H1 (cell line): ENCODE data around the gene RASGRF1. TPM values are rescaled to one million over a fixed set of nuclear protein-coding genes. Genes with fewer than 3 reads are reported as not detected.

Experiments used
- CTCF ChIA-PET: fragments of 300-600 bp; sonication (Branson Sonifier 250); formaldehyde crosslinking; loops from one replicate; lab custom pipeline; 2021; ENCODE audit not compliant: partially characterized antibody; lab: Charles Lee
- POLR2A ChIA-PET: fragments of 300-600 bp; sonication (Branson Sonifier 250); formaldehyde crosslinking; loops from one replicate; lab custom pipeline; 2021; ENCODE audit warnings: inconsistent platforms; ENCODE audit not compliant: partially characterized antibody; lab: Charles Lee
- DNase-seq, 2 experiments: peaks; one replicate each; pipeline versions ENCODE4 v3.0.0 to v3.0.0-alpha.2; 2010 to 2022; ENCODE audit warnings: low spot score in 2 of 2, low read depth in 1 of 2, mixed read lengths in 1 of 2
- FAIRE-seq: peaks from 2 replicates; lab custom pipeline; 2011; peaks lifted over from hg19 to GRCh38; lab: Jason Lieb, UNC
- H2AFZ ChIP-seq: 2 replicates; pipeline ENCODE4 v1.8.1; 2012; ENCODE audit warnings: low read length, inconsistent platforms
- H2AK5ac ChIP-seq: 2 replicates; pipeline ENCODE4 v1.6.1; 2013; ENCODE audit warnings: low read depth, low read length
- H2BK120ac ChIP-seq: replicated peaks from 2 replicates; pipeline ENCODE3; 2013; ENCODE audit warnings: low read depth, low read length, inconsistent platforms
- H2BK12ac ChIP-seq: 2 replicates; pipeline ENCODE4 v1.6.1; 2013; ENCODE audit warnings: low read depth, low read length
- H2BK15ac ChIP-seq: 2 replicates; pipeline ENCODE4 v1.6.1; 2013; ENCODE audit warnings: low read length
- H2BK20ac ChIP-seq: 2 replicates; pipeline ENCODE4 v1.6.1; 2013; ENCODE audit warnings: low read length
- H2BK5ac ChIP-seq: 2 replicates; pipeline ENCODE4 v1.6.1; 2013; ENCODE audit warnings: low read depth, low read length
- H3K14ac ChIP-seq: 2 replicates; pipeline ENCODE4 v1.6.1; 2013; ENCODE audit warnings: inconsistent platforms; ENCODE audit not compliant: insufficient read length
- H3K18ac ChIP-seq: 2 replicates; pipeline ENCODE4 v1.6.1; 2013; ENCODE audit warnings: low read length; ENCODE audit errors: extremely low read depth
- H3K23ac ChIP-seq: 2 replicates; pipeline ENCODE4 v1.6.1; 2013; ENCODE audit warnings: inconsistent platforms; ENCODE audit not compliant: insufficient read length
- H3K23me2 ChIP-seq: 2 replicates; pipeline ENCODE4 v1.6.1; 2013; ENCODE audit warnings: low read depth, low read length
- H3K27ac ChIP-seq: 2 replicates; pipeline ENCODE4 v1.6.1; 2011; ENCODE audit warnings: low read depth, low read length, inconsistent platforms
- H3K27me3 ChIP-seq, 4 experiments: replicated peaks in 1 of 4; 1 replicate in 1 of 4; 2 replicates in 3 of 4; pipeline versions ENCODE4 v1.6.1 to v1.8.1; 2011 to 2013; ENCODE audit warnings: low read length in 3 of 4, mild to moderate bottlenecking in 3 of 4, inconsistent platforms in 2 of 4, mixed read lengths in 2 of 4, moderate library complexity in 1 of 4; ENCODE audit not compliant: control insufficient read depth in 3 of 4, insufficient read depth in 3 of 4; ENCODE audit errors: extremely low read depth in 1 of 4
- H3K36me3 ChIP-seq, 4 experiments: 2 replicates each; pipeline versions ENCODE4 v1.6.1 to v1.8.1; 2011 to 2013; ENCODE audit warnings: mild to moderate bottlenecking in 4 of 4, low read length in 3 of 4, moderate library complexity in 2 of 4, control low read depth in 1 of 4, inconsistent platforms in 1 of 4; ENCODE audit not compliant: insufficient read depth in 4 of 4, control insufficient read depth in 2 of 4
- H3K4ac ChIP-seq: replicated peaks from 2 replicates; pipeline ENCODE3; 2013; ENCODE audit warnings: low read length, low read depth, mixed read lengths, inconsistent platforms; ENCODE audit not compliant: insufficient read length
- H3K4me1 ChIP-seq, 4 experiments: replicated peaks in 1 of 4; 1 replicate in 1 of 4; 2 replicates in 3 of 4; pipeline versions ENCODE4 v1.6.1 to v1.8.1; 2011 to 2013; ENCODE audit warnings: low read length in 3 of 4, inconsistent platforms in 2 of 4, mixed read lengths in 1 of 4; ENCODE audit not compliant: insufficient read depth in 4 of 4, control insufficient read depth in 3 of 4
- H3K4me2 ChIP-seq, 2 experiments: 2 replicates each; pipeline versions ENCODE4 v1.6.1 to v1.8.1; 2011 to 2013; ENCODE audit warnings: low read depth in 2 of 2, low read length in 2 of 2, control low read depth in 1 of 2, inconsistent platforms in 1 of 2, mild to moderate bottlenecking in 1 of 2; ENCODE audit not compliant: insufficient read depth in 1 of 2
- H3K4me3 ChIP-seq, 4 experiments: fragments of 200-600, 300-600 bp in 1 of 4; sonication (generic), shearing (Covaris generic), sonication (Bioruptor Twin) in 1 of 4; 2 replicates each; pipeline versions ENCODE4 v1.5.1 to v1.8.1; 2011 to 2016; ENCODE audit warnings: low read length in 4 of 4, low read depth in 3 of 4, control low read depth in 2 of 4, inconsistent platforms in 2 of 4, mild to moderate bottlenecking in 2 of 4, mixed read lengths in 1 of 4, moderate library complexity in 1 of 4; ENCODE audit not compliant: insufficient read depth in 2 of 4; ENCODE audit errors: extremely low read depth in 1 of 4
- H3K56ac ChIP-seq: replicated peaks from 2 replicates; pipeline ENCODE3; 2013; ENCODE audit warnings: low read depth, mild to moderate bottlenecking, mixed read lengths, low read length, inconsistent platforms; ENCODE audit not compliant: insufficient read length
- H3K79me1 ChIP-seq: 2 replicates; pipeline ENCODE4 v1.6.1; 2013; ENCODE audit warnings: low read depth, low read length, control low read depth
- H3K79me2 ChIP-seq, 2 experiments: 2 replicates each; pipeline versions ENCODE4 v1.6.1 to v1.8.1; 2012 to 2013; ENCODE audit warnings: low read length in 2 of 2, mild to moderate bottlenecking in 2 of 2, inconsistent platforms in 1 of 2; ENCODE audit not compliant: insufficient read depth in 2 of 2, control insufficient read depth in 1 of 2
- H3K9ac ChIP-seq, 4 experiments: replicated peaks in 1 of 4; 1 replicate in 1 of 4; 2 replicates in 3 of 4; pipeline versions ENCODE4 v1.6.1 to v1.8.1; 2011 to 2013; ENCODE audit warnings: low read depth in 3 of 4, low read length in 3 of 4, control low read depth in 2 of 4, mild to moderate bottlenecking in 2 of 4, moderate library complexity in 2 of 4, inconsistent platforms in 1 of 4; ENCODE audit errors: extremely low read depth in 1 of 4
- H3K9me3 ChIP-seq, 2 experiments: 2 replicates each; pipeline versions ENCODE4 v1.6.1 to v1.8.1; 2012 to 2013; ENCODE audit warnings: mild to moderate bottlenecking in 2 of 2, moderate library complexity in 2 of 2, control low read depth in 1 of 2, inconsistent platforms in 1 of 2, low read depth in 1 of 2, low read length in 1 of 2, mixed read lengths in 1 of 2; ENCODE audit not compliant: insufficient read depth in 2 of 2
- H4K20me1 ChIP-seq, 2 experiments: replicated peaks in 1 of 2; 2 replicates each; pipeline versions ENCODE3 to v1.8.1; 2011 to 2013; ENCODE audit warnings: inconsistent platforms in 2 of 2, low read length in 2 of 2, mild to moderate bottlenecking in 1 of 2; ENCODE audit not compliant: insufficient read depth in 2 of 2, control insufficient read depth in 1 of 2
- H4K5ac ChIP-seq: 2 replicates; pipeline ENCODE4 v1.6.1; 2013; ENCODE audit warnings: low read length, low read depth, mixed read lengths, inconsistent platforms; ENCODE audit not compliant: insufficient read length
- H4K8ac ChIP-seq: 2 replicates; pipeline ENCODE4 v1.8.0; 2013; ENCODE audit warnings: mild to moderate bottlenecking, moderate library complexity, low read length, inconsistent platforms; ENCODE audit not compliant: insufficient read depth; ENCODE audit errors: extremely low read depth
- H4K91ac ChIP-seq: replicated peaks from 2 replicates; pipeline ENCODE3; 2013; ENCODE audit warnings: low read length, mixed read lengths, inconsistent platforms; ENCODE audit not compliant: insufficient read length
- ATF2 ChIP-seq: IDR thresholded peaks from 2 replicates; pipeline ENCODE4 v1.6.1; 2012; ENCODE audit warnings: low read length, inconsistent platforms
- BRCA1 ChIP-seq: IDR thresholded peaks from 2 replicates; pipeline ENCODE4 v1.6.1; 2012; ENCODE audit warnings: low read depth, low read length, improper control_type of control experiment
- E2F6 ChIP-seq: IDR thresholded peaks from 2 replicates; pipeline ENCODE4 v1.6.1; 2012; ENCODE audit warnings: inconsistent platforms
- GABPA ChIP-seq: IDR thresholded peaks from 2 replicates; pipeline ENCODE4 v1.6.1; 2011; ENCODE audit warnings: mild to moderate bottlenecking, low read length, moderate library complexity, borderline replicate concordance; ENCODE audit not compliant: insufficient read depth
- HDAC6 ChIP-seq: IDR thresholded peaks from one replicate; pipeline ENCODE4 v1.7.1; 2012; ENCODE audit warnings: low read depth, mild to moderate bottlenecking, inconsistent platforms, low read length, moderate library complexity
- JUND ChIP-seq: IDR thresholded peaks from 2 replicates; pipeline ENCODE4 v1.6.1; 2011; ENCODE audit warnings: mild to moderate bottlenecking, improper control_type of control experiment, low read length
- RBBP5 ChIP-seq: IDR thresholded peaks from 2 replicates; pipeline ENCODE4 v1.7.1; 2012; ENCODE audit warnings: low read depth, mild to moderate bottlenecking, inconsistent platforms, low read length, moderate library complexity, borderline replicate concordance
- SIRT6 ChIP-seq: IDR thresholded peaks from one replicate; pipeline ENCODE4 v1.7.1; 2012; ENCODE audit warnings: low read length, inconsistent platforms
- SP2 ChIP-seq: IDR thresholded peaks from 2 replicates; pipeline ENCODE4 v1.6.1; 2012; ENCODE audit warnings: mild to moderate bottlenecking, low read length, inconsistent platforms
- TEAD4 ChIP-seq: IDR thresholded peaks from 2 replicates; pipeline ENCODE4 v1.6.1; 2012; ENCODE audit warnings: low read depth, low read length, inconsistent platforms, mixed read lengths
- WGBS, 2 experiments: shearing (Covaris generic) in 1 of 2; methylation state at CpG; one replicate each; pipeline versions ENCODE4 v1.1.6 to v1.1.7; 2013 to 2015; ENCODE audit warnings: low lambda C conversion rate in 2 of 2, mixed read lengths in 2 of 2, inconsistent platforms in 1 of 2, low coverage in 1 of 2, missing lambda C conversion rate in 1 of 2; ENCODE audit not compliant: insufficient replicate concordance in 2 of 2, insufficient coverage in 1 of 2, insufficient read length in 1 of 2; ENCODE audit errors: extremely low coverage in 1 of 2, missing lambda C conversion rate in 1 of 2; 5-methylcytosine and 5-hydroxymethylcytosine counted together
- polyA plus RNA-seq, 7 experiments: library from polyadenylated mRNA; depleted of rRNA in 3 of 7; stranded (reverse) in 5 of 7; unstranded in 2 of 7; fragments of >200 nt in 5 of 7; fragments of 200-250 nt in 2 of 7; gene quantifications; 1 replicate in 5 of 7; 2 replicates in 1 of 7; 4 replicates in 1 of 7; pipeline versions ENCODE4 v1.2.1 to v1.2.3, GENCODE V29; 2011 to 2013; ENCODE audit warnings: missing spikeins in 2 of 7, mixed read lengths in 2 of 7
- total RNA-seq: library from RNA; stranded (reverse); fragmentation: NEBNext Ultra II Directional; extraction: Animal tissue kit (Norgen Biotek cat#: 25700); gene quantifications from 2 replicates; pipeline ENCODE4 v1.2.1, GENCODE V29; 2021

The RASGRF1 gene
- total and polyA plus RNA-seq, 2 of the 8 experiments (the other 6 are each of a cell fraction or from before 2014, with no cell fraction given): 0.42 to 0.67 TPM

GRCh38 chr15:79031201-79031600, 59.4 kb downstream of the RASGRF1 start:
- Histone ChIP-seq H3K4ac (no peak overlapping the region), H3K4me1 (peaks cover 0 to 10% (median 4%) of the 10 kb centered on the region in 4 experiments), H3K14ac (no peak overlapping the region), H3K4me2 (no peak overlapping the region), H3K4me3 (no peak overlapping the region), H4K5ac (no peak overlapping the region), H3K23me2 (no peaks in the 10 kb centered on the region), H4K91ac (no peak overlapping the region), H3K36me3 (no peaks in the 10 kb centered on the region), H3K79me1 (no peaks in the 10 kb centered on the region), H3K18ac (no peak overlapping the region), H2BK120ac (no peak overlapping the region), H3K9me3 (no peaks in the 10 kb centered on the region), H4K8ac (no peak overlapping the region), H3K23ac (no peak overlapping the region), H3K9ac (no peak overlapping the region), H2BK20ac (no peak overlapping the region), H3K79me2 (no peaks in the 10 kb centered on the region), H2AK5ac (no peak overlapping the region), H2BK12ac (no peak overlapping the region), H4K20me1 (peaks cover 0 to 1% of the 10 kb centered on the region in 2 experiments), H3K56ac (no peak overlapping the region), H2BK5ac (no peak overlapping the region), H3K27ac (no peak overlapping the region), H2AFZ (no peak overlapping the region), H3K27me3 (no peaks in the 10 kb centered on the region; a peak in 3 of 7 replicates), H2BK15ac (no peak overlapping the region)
- TF ChIP-seq BRCA1 (no peak), JUND (no peak), GABPA (no peak), E2F6 (no peak), SIRT6 (no peak), SP2 (no peak), TEAD4 (no peak), RBBP5 (no peak), HDAC6 (no peak), ATF2 (no peak)
- CTCF ChIA-PET: interaction anchor here (0.6 to 15.0 kb wide), 21 partner anchors 13 to 177 kb away, joined by 3 to 352 read pairs (median 7); partner anchors contain the start of genes CTSH and RASGRF1
- DNase-seq (no peak), FAIRE-seq (no peak)
- POLR2A ChIA-PET: no interaction called here
- WGBS, 2 experiments: 81% methylated on average over 9 of the region's 9 CpGs; no CpG with 5 or more reads in 1 of the 2 experiments
